Gastroesophageal sphincter (tissue), 3 donors: ENCODE results near the gene NEFH.

ENCODE experiments used
- CTCF ChIP-seq, 4 experiments: fragments of 200-600 bp in 2 of 4; fragments of 450-650 bp in 2 of 4; sonication (generic) in 1 of 4; IDR thresholded peaks; one replicate each; pipeline ENCODE4 v1.5.1; 2017 to 2019; ENCODE audit warnings: antibody characterized with exemption in 4 of 4, mild to moderate bottlenecking in 2 of 4, moderate library complexity in 2 of 4
- POLR2A ChIP-seq, 2 donors: fragments of 450-650 bp; IDR thresholded peaks; one replicate each; pipeline ENCODE4 v1.6.1; 2017; ENCODE audit warnings: antibody characterized with exemption in 2 of 2, mild to moderate bottlenecking in 2 of 2, moderate library complexity in 1 of 2

- TF ChIP-seq POLR2A (IDR thresholded peaks at IDR 0.05): no peak
- no peak for TF ChIP-seq CTCF (IDR thresholded peaks at IDR 0.05)
These were observed 16.4 kb upstream of the NEFH start for GRCh38 chr22:29463629-29464028.
